B cell (primary cell): Measurements from ENCODE around the gene FAM174C. TPM values are rescaled to one million over a fixed set of nuclear protein-coding genes. Genes with fewer than 3 reads are reported as not detected.
A peak's percentile ranks its signal among the peaks of the same experiment; 100 is the strongest.

ENCODE experiments used
- ATAC-seq: fragments of 200-7000 bp; cut with Tn5 transposase; one replicate; pipeline ENCODE4 v1.10.0; 2021; ENCODE audit warnings: low read depth, mild to moderate bottlenecking, moderate number of reproducible peaks, moderate library complexity
- CTCF ChIA-PET: fragments of 350-600 bp; sonication (Branson Sonifier 250); formaldehyde crosslinking; loops from one replicate; lab custom pipeline; 2021; ENCODE audit warnings: antibody characterized with exemption, inconsistent platforms; lab: Charles Lee
- POLR2A ChIA-PET: fragments of 350-600 bp; sonication (Branson Sonifier 250); formaldehyde crosslinking; loops from one replicate; lab custom pipeline; 2021; ENCODE audit warnings: antibody characterized with exemption; lab: Charles Lee
- DNase-seq: peaks from one replicate; pipeline ENCODE4 v3.0.0; 2013
- H2AFZ ChIP-seq: 2 replicates; pipeline ENCODE4 v1.6.1; 2012; ENCODE audit warnings: mild to moderate bottlenecking, low read depth, low read length; ENCODE audit not compliant: insufficient read depth, poor library complexity, severe bottlenecking
- H3K27ac ChIP-seq, 2 donors: 1 replicate in 1 of 2; 2 replicates in 1 of 2; pipeline ENCODE4 v1.5.1; 2012 to 2013; ENCODE audit warnings: low read length in 2 of 2, mild to moderate bottlenecking in 2 of 2, moderate library complexity in 1 of 2
- H3K27me3 ChIP-seq, 4 experiments: fragments of 200-600 bp in 1 of 4; sonication (generic) in 1 of 4; replicated peaks in 1 of 4; 1 replicate in 2 of 4; 2 replicates in 2 of 4; pipeline versions ENCODE4 v1.6.1 to v1.7.0; 2013 to 2016; ENCODE audit warnings: low read length in 3 of 4, mild to moderate bottlenecking in 2 of 4, mixed read lengths in 1 of 4, moderate library complexity in 1 of 4; ENCODE audit not compliant: insufficient read depth in 4 of 4, control insufficient read depth in 3 of 4; ENCODE audit errors: control extremely low read depth in 1 of 4
- H3K36me3 ChIP-seq, 2 experiments: replicated peaks in 1 of 2; 1 replicate in 1 of 2; 2 replicates in 1 of 2; pipeline versions ENCODE4 v1.6.1 to v1.7.1; 2013; ENCODE audit warnings: low read length in 1 of 2; ENCODE audit not compliant: insufficient read depth in 2 of 2, control insufficient read depth in 1 of 2; ENCODE audit errors: control extremely low read depth in 1 of 2, extremely low read depth in 1 of 2
- H3K4me1 ChIP-seq, 2 donors: fragments of 200-600 bp in 1 of 2; sonication (generic) in 1 of 2; 1 replicate in 1 of 2; 2 replicates in 1 of 2; pipeline versions ENCODE4 v1.5.1 to v1.6.1; 2013 to 2017; ENCODE audit warnings: low read length in 2 of 2; ENCODE audit not compliant: control insufficient read depth in 2 of 2, insufficient read depth in 2 of 2
- H3K4me2 ChIP-seq: replicated peaks from 2 replicates; pipeline ENCODE3; 2012; ENCODE audit warnings: mild to moderate bottlenecking, low read depth, low read length; ENCODE audit not compliant: poor library complexity, severe bottlenecking
- H3K4me3 ChIP-seq, 5 experiments: fragments of 200-600 bp in 1 of 5; sonication (generic) in 1 of 5; 1 replicate in 3 of 5; 2 replicates in 2 of 5; pipeline versions ENCODE4 v1.5.1 to v1.7.0; 2011 to 2016; ENCODE audit warnings: low read length in 4 of 5, mild to moderate bottlenecking in 4 of 5, low read depth in 2 of 5, control low read depth in 1 of 5, moderate library complexity in 1 of 5; ENCODE audit not compliant: insufficient read depth in 1 of 5; ENCODE audit errors: control extremely low read depth in 1 of 5, extremely low read depth in 1 of 5
- H3K79me2 ChIP-seq: fragments of 200-600 bp; sonication (generic); one replicate; pipeline ENCODE4 v1.6.0; 2016; ENCODE audit warnings: low read length; ENCODE audit not compliant: control insufficient read depth, insufficient read depth
- H3K9ac ChIP-seq: fragments of 200-600 bp; sonication (generic); 2 replicates; pipeline ENCODE4 v1.6.1; 2017; ENCODE audit warnings: mild to moderate bottlenecking, low read length, moderate library complexity
- H3K9me3 ChIP-seq, 3 donors: one replicate each; pipeline versions ENCODE4 v1.6.1 to v1.7.1; 2013; ENCODE audit warnings: low read length in 2 of 3; ENCODE audit not compliant: control insufficient read depth in 2 of 3, insufficient read depth in 1 of 3; ENCODE audit errors: control extremely low read depth in 1 of 3
- H4K20me1 ChIP-seq: 2 replicates; pipeline ENCODE4 v1.6.0; 2012; ENCODE audit warnings: mild to moderate bottlenecking, low read length; ENCODE audit not compliant: insufficient read depth, control insufficient read depth, poor library complexity, severe bottlenecking
- H3K27ac Mint-ChIP-seq: one replicate; pipeline ENCODE4 v1.8.0; 2021; ENCODE audit warnings: mixed read lengths
- H3K27me3 Mint-ChIP-seq: one replicate; pipeline ENCODE4 v1.8.0; 2021; ENCODE audit warnings: mixed read lengths
- H3K4me1 Mint-ChIP-seq: one replicate; pipeline ENCODE4 v1.8.0; 2021; ENCODE audit warnings: mixed read lengths
- H3K4me3 Mint-ChIP-seq: one replicate; pipeline ENCODE4 v1.8.0; 2021; ENCODE audit warnings: mixed read lengths
- H3K9me3 Mint-ChIP-seq: one replicate; pipeline ENCODE4 v1.8.0; 2022; ENCODE audit warnings: mixed read lengths; ENCODE audit not compliant: insufficient read depth
- EZH2 ChIP-seq: IDR thresholded peaks from 2 replicates; pipeline ENCODE4 v1.6.1; 2012; ENCODE audit warnings: borderline replicate concordance, low read depth, mild to moderate bottlenecking, moderate library complexity, low read length; ENCODE audit not compliant: insufficient read depth, poor library complexity, severe bottlenecking
- WGBS: methylation state at CpG from one replicate; pipeline ENCODE4 v1.1.5; 2013; ENCODE audit warnings: missing lambda C conversion rate; ENCODE audit not compliant: insufficient coverage; 5-methylcytosine and 5-hydroxymethylcytosine counted together
- intact Hi-C: fragments of 100-400 bp; cut with micrococcal nuclease; formaldehyde crosslinking; loops from one replicate; pipeline ENCODE4 v1.10.0; 2022
- polyA plus RNA-seq: library from polyadenylated mRNA; depleted of rRNA; stranded (reverse); fragments of >200 nt; gene quantifications from 2 replicates; pipeline ENCODE4 v1.2.3, GENCODE V29; 2012
- total RNA-seq, 2 donors: library from RNA; stranded (reverse); fragments of 120-200 nt in 1 of 2; gene quantifications; 1 replicate in 1 of 2; 2 replicates in 1 of 2; pipeline versions ENCODE4 v1.2.3 to v1.2.4, GENCODE V29; 2013 to 2022
- TF ChIP-seq, protein P1 (sequence below): fragments of 200-600 bp; IDR thresholded peaks from one replicate; pipeline ENCODE4 v1.8.0; 2022; ENCODE audit warnings: antibody characterized with exemption, mild to moderate bottlenecking

FAM174C gene
- total and polyA plus RNA-seq, 2 donors (not counting 1 experiment from before 2014, with no cell fraction given), result 41.1 to 70.6 TPM

GRCh38 chr19:1261798-1262622 lies 13.3 kb upstream of the FAM174C start:
- DNase-seq (peak; percentile 86), ATAC-seq (no peak)
- Mint-ChIP-seq H3K4me3 (peak overlapping the region; percentile 97), H3K4me1 (peaks cover 78% of the 10 kb centered on the region), H3K9me3 (no peaks in the 10 kb centered on the region), H3K27me3 (no peaks in the 10 kb centered on the region), H3K27ac (peak overlapping the region; percentile 100)
- H3K9me3 ChIP-seq, result no peaks in the 10 kb centered on the region
- H3K27ac ChIP-seq, result peak overlapping the region; percentile 96 to 99
- H3K4me2 ChIP-seq, result peak overlapping the region; percentile 99
- H3K4me3 ChIP-seq, result peak overlapping the region; percentile 61 to 95 (median 81)
- no peak overlapping the region for H2AFZ ChIP-seq
- peaks cover 12% of the 10 kb centered on the region for H4K20me1 ChIP-seq
- POLR2A ChIA-PET, result interaction anchor here (0.5 to 11.0 kb wide), 9 partner anchors 3 to 492 kb away, joined by 3 to 402 read pairs (median 5); partner anchors contain the start of genes ABCA7, ATP5F1D, CIRBP and FAM174C
- peak overlapping the region; percentile 98 for H3K9ac ChIP-seq
- TF ChIP-seq EZH2, result no peak
- TF ChIP-seq, protein P1, sequence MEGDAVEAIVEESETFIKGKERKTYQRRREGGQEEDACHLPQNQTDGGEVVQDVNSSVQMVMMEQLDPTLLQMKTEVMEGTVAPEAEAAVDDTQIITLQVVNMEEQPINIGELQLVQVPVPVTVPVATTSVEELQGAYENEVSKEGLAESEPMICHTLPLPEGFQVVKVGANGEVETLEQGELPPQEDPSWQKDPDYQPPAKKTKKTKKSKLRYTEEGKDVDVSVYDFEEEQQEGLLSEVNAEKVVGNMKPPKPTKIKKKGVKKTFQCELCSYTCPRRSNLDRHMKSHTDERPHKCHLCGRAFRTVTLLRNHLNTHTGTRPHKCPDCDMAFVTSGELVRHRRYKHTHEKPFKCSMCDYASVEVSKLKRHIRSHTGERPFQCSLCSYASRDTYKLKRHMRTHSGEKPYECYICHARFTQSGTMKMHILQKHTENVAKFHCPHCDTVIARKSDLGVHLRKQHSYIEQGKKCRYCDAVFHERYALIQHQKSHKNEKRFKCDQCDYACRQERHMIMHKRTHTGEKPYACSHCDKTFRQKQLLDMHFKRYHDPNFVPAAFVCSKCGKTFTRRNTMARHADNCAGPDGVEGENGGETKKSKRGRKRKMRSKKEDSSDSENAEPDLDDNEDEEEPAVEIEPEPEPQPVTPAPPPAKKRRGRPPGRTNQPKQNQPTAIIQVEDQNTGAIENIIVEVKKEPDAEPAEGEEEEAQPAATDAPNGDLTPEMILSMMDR, result peak; percentile 5
- H3K36me3 ChIP-seq, result peaks cover 0 to 12% of the 10 kb centered on the region in 2 experiments
- H3K4me1 ChIP-seq, result peaks cover 72 to 91% of the 10 kb centered on the region in 2 donors
- peaks cover 27% of the 10 kb centered on the region for H3K79me2 ChIP-seq
- no peaks in the 10 kb centered on the region for H3K27me3 ChIP-seq
- WGBS, result 30% methylated on average over 21 of the region's 28 CpGs
- intact Hi-C loops, result loop anchor here (1.0 to 5.0 kb wide), 2 partner anchors 13 to 355 kb away; no protein-coding TSS in a partner anchor
- CTCF ChIA-PET, result interaction anchor here (7.6 to 10.0 kb wide), 2 partner anchors 8 to 18 kb away, joined by 113 to 658 read pairs; partner anchors contain the start of gene ATP5F1D
